HepG2 (cell line): Measurements from ENCODE around the gene RBM22. TPM values are rescaled to one million over a fixed set of nuclear protein-coding genes. Genes with fewer than 3 reads are reported as not detected.

Experiments
- ATAC-seq: fragments of 200-7000 bp; cut with Tn5 transposase; 3 replicates; pipeline ENCODE4 v1.9.1; 2020; ENCODE audit warnings: mild to moderate bottlenecking, moderate library complexity
- BruUV-seq: library from RNA; stranded (reverse); fragments of 400-500 nt; replicated peaks from 2 replicates; lab custom pipeline; 2021; lab: Mats Ljungman, UMichigan
- CTCF ChIA-PET: fragments of 300-600 bp; formaldehyde crosslinking; extraction: SDS; loops from one replicate; lab custom pipeline; 2021; ENCODE audit warnings: low total read pairs, inconsistent platforms, low intra/inter-chr PET ratio; lab: Yijun Ruan, JAX
- POLR2A ChIA-PET: fragments of 350-600 bp; sonication (Branson Sonifier 250); formaldehyde crosslinking; loops from one replicate; lab custom pipeline; 2020; ENCODE audit warnings: antibody characterized with exemption, inconsistent platforms; lab: Yijun Ruan, JAX
- DNase-seq: peaks from one replicate; pipeline ENCODE4 v3.0.0-alpha.2; 2015; ENCODE audit warnings: low spot score
- FAIRE-seq: peaks from 3 replicates; lab custom pipeline; 2011; peaks lifted over from hg19 to GRCh38; lab: Jason Lieb, UNC
- H2AFZ ChIP-seq: one replicate; pipeline ENCODE4 v1.6.1; 2011; ENCODE audit warnings: low read length, inconsistent platforms
- H3K27ac ChIP-seq: fragments of 300-600 bp; 3 replicates; pipeline ENCODE4 v1.8.0; 2011; ENCODE audit warnings: mixed run types, mild to moderate bottlenecking, mixed read lengths, low read length, inconsistent platforms; ENCODE audit not compliant: insufficient read depth; ENCODE audit errors: extremely low read length
- H3K27me3 ChIP-seq, 2 experiments: fragments of 200-600 bp in 1 of 2; 2 replicates in 1 of 2; 3 replicates in 1 of 2; pipeline versions ENCODE4 v1.6.0 to v1.8.0; 2011; ENCODE audit warnings: low read length in 2 of 2, mild to moderate bottlenecking in 2 of 2, moderate library complexity in 2 of 2, inconsistent platforms in 1 of 2; ENCODE audit not compliant: insufficient read depth in 2 of 2, control insufficient read depth in 1 of 2
- H3K36me3 ChIP-seq, 2 experiments: fragments of 200-600 bp in 1 of 2; replicated peaks in 1 of 2; 2 replicates in 1 of 2; 3 replicates in 1 of 2; pipeline versions ENCODE4 v1.5.1 to v1.8.0; 2011; ENCODE audit warnings: low read length in 2 of 2, inconsistent platforms in 1 of 2; ENCODE audit not compliant: insufficient read depth in 2 of 2, control insufficient read depth in 1 of 2
- H3K4me1 ChIP-seq: 2 replicates; pipeline ENCODE4 v1.5.1; 2012; ENCODE audit warnings: low read length, inconsistent platforms; ENCODE audit not compliant: insufficient read depth
- H3K4me2 ChIP-seq: 2 replicates; pipeline ENCODE4 v1.6.0; 2011; ENCODE audit warnings: low read depth, low read length, inconsistent platforms
- H3K4me3 ChIP-seq, 3 experiments: fragments of 200-600 bp in 1 of 3; sonication (generic), shearing (Covaris generic) in 1 of 3; replicated peaks in 1 of 3; 2 replicates each; pipeline ENCODE4 v1.5.1; 2011 to 2016; ENCODE audit warnings: low read length in 3 of 3, inconsistent platforms in 2 of 3, low read depth in 2 of 3, mild to moderate bottlenecking in 2 of 3, control low read depth in 1 of 3, mixed read lengths in 1 of 3; ENCODE audit not compliant: insufficient read depth in 1 of 3
- H3K79me2 ChIP-seq: one replicate; pipeline ENCODE4 v1.6.1; 2011; ENCODE audit warnings: low read length, inconsistent platforms; ENCODE audit not compliant: insufficient read depth
- H3K9ac ChIP-seq: 2 replicates; pipeline ENCODE4 v1.6.0; 2011; ENCODE audit warnings: mild to moderate bottlenecking, low read depth, low read length, inconsistent platforms; ENCODE audit not compliant: insufficient read depth
- H3K9me3 ChIP-seq: 2 replicates; pipeline ENCODE4 v1.5.1; 2012; ENCODE audit warnings: mild to moderate bottlenecking, low read length
- H4K20me1 ChIP-seq: 2 replicates; pipeline ENCODE4 v1.6.0; 2011; ENCODE audit warnings: inconsistent platforms, mild to moderate bottlenecking, low read length, moderate library complexity; ENCODE audit not compliant: insufficient read depth
- CREBL2 ChIP-seq: sonication (generic); formaldehyde crosslinking; IDR thresholded peaks from 2 replicates; pipeline ENCODE4 v1.8.1; 2023; ENCODE audit warnings: missing genetic modification reagents, mild to moderate bottlenecking, borderline replicate concordance
- ZC3H13 ChIP-seq: sonication (generic); formaldehyde crosslinking; IDR thresholded peaks from 2 replicates; pipeline ENCODE4 v1.8.1; 2023; ENCODE audit warnings: mild to moderate bottlenecking, missing genetic modification reagents, moderate library complexity
- ZNF572 ChIP-seq: sonication (generic); formaldehyde crosslinking; IDR thresholded peaks from 2 replicates; pipeline ENCODE4 v1.5.1; 2020; ENCODE audit warnings: mild to moderate bottlenecking, missing genetic modification reagents
- ZNF574 ChIP-seq: sonication (generic); formaldehyde crosslinking; IDR thresholded peaks from 2 replicates; pipeline ENCODE4 v1.4.0; 2020; ENCODE audit warnings: missing genetic modification reagents
- WGBS: methylation state at CpG from one replicate; pipeline ENCODE4 v1.1.6; 2017; ENCODE audit warnings: low lambda C conversion rate; 5-methylcytosine and 5-hydroxymethylcytosine counted together
- in situ Hi-C: cut with HindIII; loops from 2 replicates; pipeline ENCODE4 v1.10.0; 2017; ENCODE audit warnings: low pct_unique_long_range_greater_than_20kb; ENCODE audit not compliant: extremely low pct_ligation_motif_present
- intact Hi-C: fragments of 100-400 bp; cut with micrococcal nuclease; formaldehyde crosslinking; loops from one replicate; pipeline ENCODE4 v1.10.0; 2022; ENCODE audit not compliant: unreplicated experiment
- polyA plus RNA-seq, 8 experiments: library from polyadenylated mRNA; depleted of rRNA in 3 of 8; stranded (reverse) in 7 of 8; unstranded in 1 of 8; fragments of >200 nt; fragmentation: Illumina TruSeq in 4 of 8; extraction: Trizol in 4 of 8; gene quantifications; 2 replicates each; pipeline versions ENCODE4 v1.2.1 to v1.2.3, GENCODE V29; 2011 to 2016; ENCODE audit warnings: low read depth in 4 of 8, missing spikeins in 1 of 8, mixed read lengths in 1 of 8; ENCODE audit not compliant: insufficient read depth in 1 of 8
- total RNA-seq, 5 experiments: library from RNA; depleted of rRNA; stranded (reverse); fragments of >200 nt; fragmentation: Illumina TruSeq; extraction: Trizol; gene quantifications; 2 replicates each; pipeline ENCODE4 v1.2.3, GENCODE V29; 2016; ENCODE audit warnings: low read depth in 1 of 5

Gene RBM22
- total and polyA plus RNA-seq, 2 of the 13 experiments (the other 11 are each of a cell fraction or from before 2014, with no cell fraction given): 28.3 to 35.0 TPM

- peaks cover 7% of the 10 kb centered on the region for H3K4me1 ChIP-seq
- H3K27ac ChIP-seq: no peak overlapping the region
- intact Hi-C loops (no loop called here), in situ Hi-C loops (no loop called here)
- peaks cover 0 to 33% of the 10 kb centered on the region in 2 experiments; a peak in 3 of 5 replicates for H3K36me3 ChIP-seq
- H3K4me3 ChIP-seq: no peak overlapping the region
- no peak for TF ChIP-seq ZC3H13 (CRISPR knock-in tag)
- TF ChIP-seq ZNF572 (CRISPR knock-in tag): no peak
- TF ChIP-seq, all 625 proteins: peak for 0
- BruUV-seq: no TSS peak
- no peak overlapping the region for H2AFZ ChIP-seq
- no peaks in the 10 kb centered on the region for H4K20me1 ChIP-seq
- peaks cover 32% of the 10 kb centered on the region for H3K79me2 ChIP-seq
- no peak overlapping the region for H3K9ac ChIP-seq
- FAIRE-seq: no peak
- DNase-seq: no peak
- WGBS: 96% methylated on average over 7 of the region's 7 CpGs
- no peak for ATAC-seq
- no peak overlapping the region for H3K4me2 ChIP-seq
- H3K9me3 ChIP-seq: no peaks in the 10 kb centered on the region; the same call in 1 of the 2 replicates
- no peaks in the 10 kb centered on the region for H3K27me3 ChIP-seq
- CTCF ChIA-PET: no interaction called here
- POLR2A ChIA-PET: no interaction called here
Measured at GRCh38 chr5:150738862-150739261, 38.0 kb upstream of the RBM22 start.

- Histone ChIP-seq H3K4me1 (no peaks in the 10 kb centered on the region), H3K27ac (no peak overlapping the region), H3K9ac (no peak overlapping the region), H3K36me3 (peaks cover 5 to 46% of the 10 kb centered on the region in 2 experiments), H4K20me1 (no peaks in the 10 kb centered on the region), H3K79me2 (peaks cover 20% of the 10 kb centered on the region), H2AFZ (no peak overlapping the region), H3K4me2 (no peak overlapping the region), H3K4me3 (no peak overlapping the region), H3K9me3 (no peaks in the 10 kb centered on the region; the same call in 1 of the 2 replicates), H3K27me3 (no peaks in the 10 kb centered on the region)
- DNase-seq: no peak
- ChIA-PET CTCF (no interaction called here), POLR2A (no interaction called here)
- intact Hi-C loops: no loop called here
- BruUV-seq: no TSS peak
- no peak for FAIRE-seq
- in situ Hi-C loops: no loop called here
- ATAC-seq: no peak
- 87% methylated on average over 7 of the region's 7 CpGs for WGBS
- no peak for TF ChIP-seq CREBL2
- 0 out of 2 replicates have a peak, but pooled peaks have one; percentile 26 for TF ChIP-seq ZNF574 (CRISPR knock-in tag)
Measured at GRCh38 chr5:150734579-150735384, 33.9 kb upstream of the RBM22 start.
